Glomerular visceral epithelial cell (primary cell): ENCODE measurements around the gene VPS33B.
"Not testable (repeated sequence)": the region's sequence is repeated elsewhere in the genome, so short reads cannot be mapped to it uniquely, and the experiment has no call there.

Source experiments
- DNase-seq: peaks from one replicate; pipeline ENCODE4 v3.0.0-alpha.2; 2016; ENCODE audit errors: extremely low spot score

VPS33B gene

GRCh38 chr15:91022075-91022831 is at the start of gene VPS33B:
TSS of gene VPS33B (minus strand) at chr15:91022594. CDS start at chr15:91022249, 345 bp downstream.
- peak; percentile 81 for DNase-seq

DNA sequence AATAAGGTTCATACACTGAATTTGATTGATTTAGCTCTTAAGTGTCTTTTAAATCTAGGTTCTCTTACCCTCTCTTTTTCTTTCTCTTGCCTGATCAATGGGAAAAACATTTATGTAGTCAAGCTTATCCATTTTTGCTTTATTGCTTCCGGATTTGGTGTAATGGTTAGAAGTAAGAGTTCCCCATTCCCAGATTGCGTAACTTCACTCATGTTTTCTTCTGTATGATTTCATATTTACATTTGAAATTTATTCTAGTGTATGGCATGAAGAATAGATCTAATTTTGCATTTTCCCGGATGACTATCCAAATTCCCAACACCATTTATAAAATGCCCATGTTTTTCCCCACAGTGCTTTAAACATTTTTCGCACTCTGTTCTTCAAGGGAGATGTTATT is 49.8 kb upstream of the VPS33B start:
- DNase-seq, result no peak

DNA sequence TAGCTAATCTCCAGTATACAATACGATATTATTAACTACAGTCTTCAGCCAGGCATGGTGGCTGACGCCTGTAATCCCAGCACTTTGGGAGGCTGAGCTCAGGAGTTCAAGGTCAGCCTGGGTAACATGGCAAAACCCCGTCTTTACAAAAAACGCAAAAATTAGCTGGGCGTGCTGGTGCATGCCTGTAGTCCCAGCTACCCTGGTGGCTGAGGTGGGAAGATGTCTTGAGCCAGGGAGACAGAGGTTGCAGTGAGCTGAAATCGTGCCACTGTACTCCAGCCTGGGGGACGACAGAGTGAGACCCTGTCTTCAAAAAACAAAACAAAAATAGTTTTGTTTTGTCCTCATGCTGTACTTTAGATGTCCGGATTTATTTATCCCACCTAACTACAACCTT is 48.5 kb upstream of the VPS33B start:
- DNase-seq, result no peak

DNA sequence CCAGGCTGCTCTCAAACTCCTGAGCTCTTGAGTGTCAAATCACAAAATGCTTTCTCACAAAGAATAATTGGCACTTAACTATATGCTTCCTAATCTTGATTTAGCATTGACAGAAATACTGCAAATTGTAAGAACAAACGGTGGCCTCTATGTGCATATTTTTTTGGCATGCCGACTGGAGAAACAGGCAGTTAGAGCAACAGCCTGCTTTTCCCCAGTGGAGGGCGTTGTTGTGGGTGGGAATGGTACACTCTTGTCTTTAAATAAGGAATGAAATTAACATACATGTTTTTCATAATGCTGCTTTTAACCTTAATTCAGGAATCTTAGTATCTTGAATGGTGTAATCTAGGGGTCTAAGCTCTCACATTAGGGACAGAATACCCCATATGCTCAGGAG is 46.6 kb upstream of the VPS33B start:
- no peak for DNase-seq

DNA sequence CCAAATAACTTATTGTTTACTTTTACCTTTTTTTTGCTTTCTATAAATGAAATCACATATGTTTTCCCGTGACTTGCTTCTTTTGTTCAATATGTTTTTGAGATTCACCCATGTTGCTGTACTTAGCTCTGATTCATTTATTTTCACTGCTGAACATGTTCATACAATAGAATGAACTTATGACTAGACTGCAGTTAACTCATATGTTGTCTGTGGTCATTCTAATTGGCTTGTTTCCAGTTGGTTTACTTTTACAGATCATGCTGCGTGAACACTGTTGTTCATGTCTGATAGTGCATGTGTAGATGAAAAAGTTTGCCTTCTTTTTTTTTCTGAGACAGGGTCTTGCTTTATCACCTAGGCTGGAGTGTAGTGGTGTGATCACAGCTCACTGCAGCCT is 46.0 kb upstream of the VPS33B start:
- no peak for DNase-seq

GRCh38 chr15:91067036-91067435 is 44.6 kb upstream of the VPS33B start:
- DNase-seq, result no peak

DNA sequence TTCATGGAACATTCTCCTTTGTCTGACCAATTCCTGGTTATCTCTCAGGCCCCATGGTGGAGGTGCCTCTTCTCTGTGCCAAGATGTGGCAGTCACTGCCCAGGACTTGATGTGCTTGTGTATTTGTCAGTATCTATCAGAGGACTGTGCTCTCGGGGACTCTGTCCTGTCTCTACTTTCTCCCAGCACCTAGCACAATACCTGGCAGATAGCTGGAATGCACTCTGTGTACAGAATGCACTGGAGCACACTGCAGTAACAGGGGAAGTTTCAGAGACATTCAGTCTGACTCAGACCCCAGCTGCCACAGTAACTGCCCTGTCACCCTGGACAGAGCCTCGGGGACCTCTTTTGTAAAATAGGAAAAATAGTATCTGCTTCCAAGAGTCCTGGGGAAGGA is 43.1 kb upstream of the VPS33B start:
- no peak for DNase-seq

DNA sequence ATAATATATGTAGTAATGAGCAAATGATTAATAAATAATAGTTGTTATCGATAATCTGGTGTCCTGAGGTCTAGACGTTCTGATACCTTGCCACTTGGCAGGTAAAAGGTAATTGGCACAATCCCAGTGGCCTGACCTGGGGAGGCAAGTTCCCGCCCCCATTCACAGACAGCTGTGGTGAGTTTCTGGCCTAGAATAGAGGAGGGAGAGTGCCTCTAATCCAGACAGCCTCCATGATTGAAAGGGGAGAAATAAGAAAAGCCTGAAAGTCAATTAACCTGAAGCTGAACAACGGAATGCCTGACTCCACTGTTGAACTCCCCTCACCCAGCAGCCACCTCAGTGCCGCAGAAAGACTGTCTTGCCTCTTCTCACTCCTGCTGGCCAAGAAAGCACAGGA is 39.6 kb upstream of the VPS33B start:
- DNase-seq, result no peak

DNA sequence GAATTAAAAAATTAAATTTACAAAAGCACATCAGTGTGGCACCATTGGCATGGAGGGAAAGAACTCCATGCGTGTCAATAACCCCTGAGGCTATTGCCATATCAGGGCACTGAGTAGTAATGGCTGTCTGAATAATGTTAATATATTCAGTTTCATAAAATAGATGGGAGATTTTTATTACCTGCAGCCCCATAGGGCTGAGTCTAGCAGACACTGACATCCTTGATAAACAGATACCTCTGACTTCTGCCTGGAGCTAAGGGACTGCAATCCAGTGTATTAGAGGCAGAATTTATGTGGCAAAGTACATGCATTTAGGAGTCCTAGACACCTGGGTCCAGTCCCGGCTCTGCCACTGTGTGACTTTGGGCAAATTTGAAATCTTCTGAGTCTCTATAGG is 38.8 kb upstream of the VPS33B start:
- no peak for DNase-seq

DNA sequence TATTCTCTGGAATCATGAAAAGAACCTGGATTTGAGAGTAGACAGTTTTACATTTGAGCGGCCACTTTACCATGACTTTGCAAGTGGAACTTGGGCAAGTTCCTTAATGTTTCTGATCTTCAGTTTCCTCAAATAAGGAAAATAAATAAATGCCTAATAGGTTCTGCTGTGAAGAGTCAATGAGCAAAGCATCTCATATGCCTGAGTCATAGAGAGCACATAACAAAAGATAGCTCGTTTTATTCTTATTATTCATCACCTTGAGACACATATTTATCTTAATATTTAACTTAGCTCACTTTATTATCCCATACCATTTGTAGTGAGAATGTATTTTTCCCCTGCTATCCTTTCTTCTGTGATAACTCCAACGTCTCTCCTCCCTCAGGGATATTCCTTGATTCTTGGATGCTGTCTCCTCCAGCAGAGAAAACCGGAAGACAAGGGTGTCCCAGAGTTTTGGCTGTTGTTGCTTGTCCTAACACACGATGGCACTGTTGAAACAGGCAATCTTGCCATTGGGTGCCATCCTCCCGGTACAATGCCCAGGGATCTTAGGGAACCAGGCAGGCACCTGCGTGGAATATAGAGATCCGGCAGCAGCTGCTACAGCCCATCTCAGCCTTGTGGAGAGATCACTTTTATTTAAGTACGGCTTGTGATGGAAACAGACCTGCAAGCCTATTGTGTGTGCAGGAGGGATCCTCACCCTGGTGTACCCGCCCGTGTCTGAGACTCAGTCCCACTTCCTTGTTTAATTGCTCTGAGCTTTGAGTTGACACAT is 33.3 kb upstream of the VPS33B start:
- peak; percentile 71 for DNase-seq

DNA sequence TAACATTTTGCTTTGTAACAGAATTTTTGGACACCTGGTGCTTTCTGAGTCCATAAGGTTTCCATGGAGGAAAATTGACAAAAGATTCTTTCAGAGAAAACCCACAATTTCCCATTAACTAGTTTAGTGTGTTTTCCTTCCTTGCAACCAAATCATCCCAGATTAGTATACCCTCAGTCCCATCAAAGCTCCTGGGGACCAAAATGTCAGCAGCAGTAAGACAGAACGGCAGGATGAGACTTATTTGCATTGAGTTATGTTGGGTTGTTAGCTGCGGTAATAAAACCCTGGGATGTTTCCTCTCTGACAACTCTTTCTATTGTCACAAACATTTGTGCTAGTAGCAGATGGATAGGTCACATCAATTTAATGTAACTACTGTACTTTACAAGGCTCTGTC is 32.4 kb upstream of the VPS33B start:
- no peak for DNase-seq

- DNase-seq, result no peak
Observed at GRCh38 chr15:91051248-91051647, 28.9 kb upstream of the VPS33B start.

GRCh38 chr15:91050128-91050455 is 27.7 kb upstream of the VPS33B start:
- DNase-seq, result no peak

DNA sequence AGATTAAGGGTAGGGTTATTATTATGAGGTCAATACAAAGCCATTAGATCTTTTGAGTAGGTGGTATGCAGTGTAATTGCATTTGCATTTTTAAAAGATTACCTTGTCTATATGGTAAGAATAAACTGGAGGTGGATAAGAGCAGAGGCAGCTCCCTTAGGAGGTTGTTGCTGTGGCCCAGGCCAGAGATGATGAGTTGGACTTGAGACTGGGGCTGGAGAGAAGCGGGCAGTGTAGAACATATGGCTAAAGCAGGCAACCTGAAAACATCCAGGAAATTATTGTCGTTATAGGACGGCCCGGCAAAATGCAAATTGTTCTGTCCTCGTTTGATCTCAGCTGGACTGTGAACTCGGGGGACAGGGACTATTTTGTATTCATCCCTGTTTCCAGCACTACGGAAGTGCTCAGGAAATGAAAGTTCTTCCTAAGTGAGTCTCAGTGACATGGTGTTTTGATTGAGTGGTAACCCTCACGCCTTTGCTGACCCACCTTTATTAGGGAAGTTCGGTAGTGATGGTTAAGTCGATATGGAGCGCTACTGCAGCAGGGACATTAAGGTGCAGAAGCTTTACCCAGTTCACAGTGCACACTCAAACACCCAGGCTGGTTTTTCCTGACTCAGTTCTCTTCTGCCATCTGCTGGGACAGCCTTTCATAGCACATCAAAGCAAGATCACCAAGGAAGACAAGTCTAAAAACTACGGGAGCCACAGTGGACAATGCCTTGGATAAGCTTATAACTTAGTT is 27.2 kb upstream of the VPS33B start:
- peak; percentile 66 for DNase-seq

- peak; percentile 6 for DNase-seq
Observed at GRCh38 chr15:91047545-91048199, 25.3 kb upstream of the VPS33B start.

- not testable (repeated sequence) for DNase-seq
Observed at GRCh38 chr15:91046056-91046455, 23.7 kb upstream of the VPS33B start.

DNA sequence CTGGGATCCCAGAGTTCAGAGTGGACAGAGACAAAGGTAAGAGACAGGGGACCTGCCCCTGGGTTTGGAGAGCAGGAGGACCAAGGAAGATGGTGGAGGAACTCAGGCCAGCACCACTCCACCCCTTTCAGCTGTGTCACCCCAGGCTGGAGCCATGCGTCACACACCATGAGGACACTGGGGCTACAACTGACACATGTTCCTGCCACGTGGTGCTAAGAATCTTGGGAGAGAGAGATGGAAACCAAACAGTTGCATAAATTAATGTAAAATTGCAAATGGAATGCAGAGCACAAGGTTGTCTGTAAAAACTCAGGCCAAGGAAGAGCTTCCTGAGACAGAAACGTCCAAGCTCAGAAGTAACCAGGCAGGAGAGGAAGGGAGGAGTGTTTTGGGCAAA is 22.7 kb upstream of the VPS33B start:
- DNase-seq, result no peak

- DNase-seq, result no peak
Observed at GRCh38 chr15:91043202-91043874, 20.9 kb upstream of the VPS33B start.

DNA sequence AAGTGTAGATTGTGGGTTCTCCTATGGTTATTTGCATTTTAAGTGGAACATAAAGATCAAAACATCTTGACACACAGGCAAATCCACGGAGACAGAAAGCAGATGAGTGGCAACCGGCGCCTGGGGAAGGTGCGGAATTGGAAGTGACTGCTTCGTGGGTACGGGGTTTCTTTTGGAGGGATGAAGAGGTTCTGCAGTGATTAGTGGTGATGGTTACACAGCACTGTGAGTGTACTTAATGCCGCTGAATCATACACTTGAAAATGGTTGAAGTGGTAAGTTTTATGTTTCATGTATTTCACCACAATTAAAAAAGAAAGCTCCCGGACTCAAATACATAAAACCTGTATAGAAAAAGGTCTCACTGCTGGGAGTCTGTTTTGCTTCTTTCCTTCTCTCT is 18.5 kb upstream of the VPS33B start:
- DNase-seq, result no peak

- no peak for DNase-seq
Observed at GRCh38 chr15:91039996-91040395, 17.6 kb upstream of the VPS33B start.

DNA sequence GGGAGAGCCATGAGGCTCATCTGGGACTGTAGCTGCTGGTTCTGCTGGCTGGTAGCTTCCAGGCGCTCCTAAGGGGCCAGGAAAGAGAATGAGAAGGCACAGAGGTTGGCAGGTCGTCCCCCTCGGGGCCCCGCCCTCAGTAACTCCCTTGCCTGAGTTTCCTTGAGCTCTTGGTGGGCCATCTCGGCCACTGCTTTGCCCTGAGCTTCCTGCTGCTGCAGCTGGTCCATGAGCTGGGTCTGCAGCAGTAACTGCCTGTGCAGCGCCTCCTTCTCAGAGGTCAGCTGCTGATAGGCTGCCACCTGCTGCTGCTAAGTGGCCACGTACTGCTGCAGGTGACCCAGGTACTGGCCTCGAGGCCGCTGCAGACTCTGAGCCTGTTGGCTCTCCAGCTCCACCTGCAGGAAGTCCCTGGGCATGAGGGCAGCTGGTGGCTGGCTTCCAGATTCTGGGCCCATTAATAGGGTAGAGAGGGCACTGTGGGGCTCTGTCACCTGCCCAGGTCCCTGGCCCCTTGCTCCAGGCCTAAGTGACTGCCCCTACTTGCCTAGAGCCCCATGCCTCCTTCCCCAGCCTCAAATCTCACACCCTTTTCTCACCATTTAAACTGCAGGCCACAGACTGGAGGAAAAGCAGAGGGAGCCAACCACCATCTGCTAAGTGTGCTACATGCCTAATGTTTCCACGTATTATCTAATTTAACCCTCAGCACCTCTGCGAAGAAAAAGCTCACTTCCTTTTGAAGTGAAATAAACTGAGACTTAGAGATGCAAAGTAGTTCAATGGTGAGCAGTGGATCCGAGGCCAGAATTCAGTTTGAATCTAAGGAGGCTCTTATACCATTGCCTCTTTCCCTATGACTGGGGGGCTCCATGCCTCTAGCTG is 10.8 kb upstream of the VPS33B start:
- DNase-seq, result peak; percentile 53
